ENCODE results near the gene NPRL2.

- TF ChIP-seq, protein P1, sequence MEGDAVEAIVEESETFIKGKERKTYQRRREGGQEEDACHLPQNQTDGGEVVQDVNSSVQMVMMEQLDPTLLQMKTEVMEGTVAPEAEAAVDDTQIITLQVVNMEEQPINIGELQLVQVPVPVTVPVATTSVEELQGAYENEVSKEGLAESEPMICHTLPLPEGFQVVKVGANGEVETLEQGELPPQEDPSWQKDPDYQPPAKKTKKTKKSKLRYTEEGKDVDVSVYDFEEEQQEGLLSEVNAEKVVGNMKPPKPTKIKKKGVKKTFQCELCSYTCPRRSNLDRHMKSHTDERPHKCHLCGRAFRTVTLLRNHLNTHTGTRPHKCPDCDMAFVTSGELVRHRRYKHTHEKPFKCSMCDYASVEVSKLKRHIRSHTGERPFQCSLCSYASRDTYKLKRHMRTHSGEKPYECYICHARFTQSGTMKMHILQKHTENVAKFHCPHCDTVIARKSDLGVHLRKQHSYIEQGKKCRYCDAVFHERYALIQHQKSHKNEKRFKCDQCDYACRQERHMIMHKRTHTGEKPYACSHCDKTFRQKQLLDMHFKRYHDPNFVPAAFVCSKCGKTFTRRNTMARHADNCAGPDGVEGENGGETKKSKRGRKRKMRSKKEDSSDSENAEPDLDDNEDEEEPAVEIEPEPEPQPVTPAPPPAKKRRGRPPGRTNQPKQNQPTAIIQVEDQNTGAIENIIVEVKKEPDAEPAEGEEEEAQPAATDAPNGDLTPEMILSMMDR (conservative IDR thresholded peaks at IDR 0.05; ENCODE audit: low read length) = no peak; the same call in 1 of the 2 replicates
- TF ChIP-seq EZH2phosphoT487 (IDR thresholded peaks at IDR 0.05; ENCODE audit: borderline replicate concordance, low read depth, low read length) = no peak
These were observed 38.3 kb upstream of the NPRL2 start for GRCh38 chr3:50388720-50389413.
